Uterus (tissue), 4 donors: ENCODE measurements around the gene PTPRN2. TPM values are rescaled to one million over a fixed set of nuclear protein-coding genes. Genes with fewer than 3 reads are reported as not detected.

ENCODE experiments used
- DNase-seq, 2 donors: peaks; one replicate each; pipeline ENCODE4 v3.0.0-alpha.2; 2019 to 2020
- H3K27ac ChIP-seq, 2 donors: fragments of 200-600 bp; sonication (generic); 1 replicate in 1 of 2; 2 replicates in 1 of 2; pipeline ENCODE4 v1.5.1; 2016 to 2018
- H3K27me3 ChIP-seq, 2 donors: fragments of 200-600 bp; sonication (generic); one replicate each; pipeline ENCODE4 v1.5.1; 2018 to 2019; ENCODE audit warnings: control low read depth in 1 of 2
- H3K36me3 ChIP-seq, 2 donors: fragments of 200-600 bp; sonication (generic); one replicate each; pipeline ENCODE4 v1.5.1; 2019; ENCODE audit warnings: control low read depth in 1 of 2
- H3K4me1 ChIP-seq, 2 donors: fragments of 200-600 bp; sonication (generic); one replicate each; pipeline ENCODE4 v1.5.1; 2018 to 2019; ENCODE audit warnings: control low read depth in 1 of 2
- H3K4me3 ChIP-seq, 2 donors: fragments of 200-600 bp; sonication (generic); 1 replicate in 1 of 2; 2 replicates in 1 of 2; pipeline ENCODE4 v1.5.1; 2018 to 2019; ENCODE audit warnings: mild to moderate bottlenecking in 1 of 2
- H3K9me3 ChIP-seq, 2 donors: fragments of 200-600 bp; sonication (generic); one replicate each; pipeline ENCODE4 v1.5.1; 2019; ENCODE audit warnings: control low read depth in 1 of 2
- CTCF ChIP-seq, 4 experiments: fragments of 200-600 bp in 2 of 4; fragments of 450-650 bp in 2 of 4; sonication (generic) in 2 of 4; IDR thresholded peaks; one replicate each; pipeline ENCODE4 v1.5.1; 2016 to 2019; ENCODE audit warnings: antibody characterized with exemption in 4 of 4, mild to moderate bottlenecking in 2 of 4, moderate library complexity in 1 of 4
- POLR2A ChIP-seq, 2 donors: fragments of 450-650 bp; IDR thresholded peaks; one replicate each; pipeline ENCODE4 v1.6.1; 2016; ENCODE audit warnings: antibody characterized with exemption in 2 of 2, mild to moderate bottlenecking in 1 of 2, moderate library complexity in 1 of 2
- intact Hi-C: fragments of 100-400 bp; cut with DNase I; formaldehyde crosslinking; loops from one replicate; pipeline ENCODE4 v1.15.1; 2023; ENCODE audit warnings: low total_unique reads
- total RNA-seq, 4 donors: library from RNA; depleted of rRNA in 3 of 4; stranded (reverse); fragments of >200 nt in 3 of 4; gene quantifications; one replicate each; pipeline versions ENCODE4 v1.1.0 to v1.2.4, GENCODE V29; 2014 to 2023
- donor health status: DM: yes; HTN: yes; CAD: no.

PTPRN2 gene
- total RNA-seq, 4 donors from 2014 or later: 1.2 to 5.2 (median 2.3) TPM

GRCh38 chr7:158494643-158495042 is 93.0 kb downstream of the PTPRN2 start:
- no peaks in the 10 kb centered on the region for H3K27me3 ChIP-seq

GRCh38 chr7:158494162-158494586 is 93.4 kb downstream of the PTPRN2 start:
- Histone ChIP-seq H3K36me3 (no peaks in the 10 kb centered on the region), H3K4me3 (no peak overlapping the region), H3K27ac (no peak overlapping the region), H3K9me3 (no peaks in the 10 kb centered on the region), H3K4me1 (no peaks in the 10 kb centered on the region), H3K27me3 (no peaks in the 10 kb centered on the region)
- no peak for TF ChIP-seq CTCF (IDR thresholded peaks at IDR 0.05)
- TF ChIP-seq POLR2A (IDR thresholded peaks at IDR 0.05): no peak
- intact Hi-C loops: no loop called here
- DNase-seq: no peak

More at GRCh38 chr7:158494643-158495042, 93.0 kb downstream of the PTPRN2 start:
- Histone ChIP-seq H3K4me3 (no peak overlapping the region), H3K27ac (no peak overlapping the region), H3K9me3 (no peaks in the 10 kb centered on the region), H3K4me1 (no peaks in the 10 kb centered on the region), H3K36me3 (no peaks in the 10 kb centered on the region)
- no peak for DNase-seq
- TF ChIP-seq CTCF (IDR thresholded peaks at IDR 0.05): no peak
- TF ChIP-seq POLR2A (IDR thresholded peaks at IDR 0.05): no peak
- intact Hi-C loops: no loop called here

- Histone ChIP-seq H3K4me1 (no peaks in the 10 kb centered on the region), H3K36me3 (no peaks in the 10 kb centered on the region), H3K4me3 (no peak overlapping the region), H3K9me3 (no peaks in the 10 kb centered on the region), H3K27me3 (no peaks in the 10 kb centered on the region), H3K27ac (no peak overlapping the region)
- no peak for DNase-seq
- intact Hi-C loops: no loop called here
- TF ChIP-seq POLR2A (IDR thresholded peaks at IDR 0.05): no peak
- TF ChIP-seq CTCF (IDR thresholded peaks at IDR 0.05): no peak
Measured at GRCh38 chr7:158492367-158492764, 95.3 kb downstream of the PTPRN2 start.

GRCh38 chr7:158491094-158491493 is 96.5 kb downstream of the PTPRN2 start:
- no peaks in the 10 kb centered on the region for H3K9me3 ChIP-seq
- no peak overlapping the region for H3K4me3 ChIP-seq
- intact Hi-C loops: no loop called here
- no peaks in the 10 kb centered on the region for H3K36me3 ChIP-seq
- H3K27ac ChIP-seq: no peak overlapping the region
- TF ChIP-seq POLR2A (IDR thresholded peaks at IDR 0.05): no peak
- TF ChIP-seq CTCF (IDR thresholded peaks at IDR 0.05): no peak
- DNase-seq: no peak
- H3K27me3 ChIP-seq: no peaks in the 10 kb centered on the region
- H3K4me1 ChIP-seq: no peaks in the 10 kb centered on the region

- no peak for TF ChIP-seq CTCF (IDR thresholded peaks at IDR 0.05)
- no peak for TF ChIP-seq POLR2A (IDR thresholded peaks at IDR 0.05)
- Histone ChIP-seq H3K4me1 (no peaks in the 10 kb centered on the region), H3K27ac (no peak overlapping the region), H3K36me3 (no peaks in the 10 kb centered on the region), H3K4me3 (no peak overlapping the region), H3K9me3 (no peaks in the 10 kb centered on the region), H3K27me3 (no peaks in the 10 kb centered on the region)
- no peak for DNase-seq
- intact Hi-C loops: no loop called here
Measured at GRCh38 chr7:158490171-158490782, 97.3 kb downstream of the PTPRN2 start.
